K562 (cell line): ENCODE data around the gene BSN. TPM values are rescaled to one million over a fixed set of nuclear protein-coding genes. Genes with fewer than 3 reads are reported as not detected.

ENCODE experiments used
- ATAC-seq: fragments of 200-7000 bp; cut with Tn5 transposase; 3 replicates; pipeline ENCODE4 v1.9.1; 2020; ENCODE audit warnings: moderate library complexity
- BruUV-seq: library from RNA; stranded (reverse); fragments of 400-500 nt; replicated peaks from 2 replicates; lab custom pipeline; 2021; lab: Mats Ljungman, UMichigan
- CTCF ChIA-PET: fragments of 300-600 bp; formaldehyde crosslinking; extraction: SDS; loops from one replicate; lab custom pipeline; 2021; ENCODE audit warnings: low intra/inter-chr PET ratio; lab: Yijun Ruan, JAX
- POLR2A ChIA-PET: fragments of 300-600, 350-650 bp; sonication (Branson Sonifier 250); formaldehyde crosslinking; extraction: SDS; loops from one replicate; lab custom pipeline; 2021; ENCODE audit warnings: antibody characterized with exemption, inconsistent platforms; lab: Yijun Ruan, JAX
- DNase-seq, 4 experiments: peaks; one replicate each; pipeline versions ENCODE4 v3.0.0 to v3.0.0-alpha.2; 2011 to 2018; ENCODE audit warnings: low spot score in 3 of 4, mixed read lengths in 3 of 4; ENCODE audit errors: extremely low read depth in 1 of 4
- FAIRE-seq: peaks from 2 replicates; lab custom pipeline; 2011; peaks lifted over from hg19 to GRCh38; lab: Jason Lieb, UNC
- H2AFZ ChIP-seq: 2 replicates; pipeline ENCODE4 v1.6.0; 2011; ENCODE audit warnings: low read depth, low read length, control low read depth, inconsistent platforms
- H3K27ac ChIP-seq: fragments of 200-600 bp; 3 replicates; pipeline ENCODE4 v1.8.0; 2011; ENCODE audit warnings: low read depth, mild to moderate bottlenecking, control low read depth, inconsistent platforms, low read length, moderate library complexity, mixed read lengths; ENCODE audit errors: extremely low read depth
- H3K27me3 ChIP-seq, 2 experiments: fragments of 300-600 bp in 1 of 2; 2 replicates in 1 of 2; 3 replicates in 1 of 2; pipeline versions ENCODE4 v1.6.0 to v1.8.0; 2011; ENCODE audit warnings: inconsistent platforms in 2 of 2, low read length in 2 of 2, mild to moderate bottlenecking in 1 of 2, mixed read lengths in 1 of 2, moderate library complexity in 1 of 2; ENCODE audit not compliant: control insufficient read depth in 2 of 2, insufficient read depth in 2 of 2
- H3K36me3 ChIP-seq: fragments of 300-600 bp; 3 replicates; pipeline ENCODE4 v1.8.0; 2011; ENCODE audit warnings: mild to moderate bottlenecking, low read length, inconsistent platforms; ENCODE audit not compliant: control insufficient read depth, insufficient read depth
- H3K4me1 ChIP-seq, 2 experiments: fragments of 200-600 bp in 1 of 2; replicated peaks in 1 of 2; 2 replicates in 1 of 2; 3 replicates in 1 of 2; pipeline versions ENCODE4 v1.5.1 to v1.8.0; 2011; ENCODE audit warnings: inconsistent platforms in 2 of 2, low read length in 2 of 2, mild to moderate bottlenecking in 1 of 2, mixed read lengths in 1 of 2, moderate library complexity in 1 of 2; ENCODE audit not compliant: control insufficient read depth in 2 of 2, insufficient read depth in 2 of 2
- H3K4me2 ChIP-seq: 2 replicates; pipeline ENCODE4 v1.6.1; 2011; ENCODE audit warnings: low read length, control low read depth, inconsistent platforms, mixed read lengths; ENCODE audit not compliant: insufficient read depth
- H3K4me3 ChIP-seq: fragments of 200-600 bp; sonication (generic), shearing (Covaris generic); 2 replicates; pipeline ENCODE4 v1.5.1; 2016; ENCODE audit warnings: control low read depth, inconsistent platforms
- H3K79me2 ChIP-seq: fragments of 200-600 bp; 3 replicates; pipeline ENCODE4 v1.8.0; 2011; ENCODE audit warnings: low read length, inconsistent platforms; ENCODE audit not compliant: control insufficient read depth, insufficient read depth
- H3K9ac ChIP-seq, 2 experiments: 2 replicates each; pipeline versions ENCODE4 v1.6.0 to v1.6.1; 2011; ENCODE audit warnings: low read depth in 2 of 2, low read length in 2 of 2, control low read depth in 1 of 2, inconsistent platforms in 1 of 2, mild to moderate bottlenecking in 1 of 2, mixed read lengths in 1 of 2; ENCODE audit not compliant: insufficient read depth in 1 of 2
- H3K9me1 ChIP-seq: one replicate; pipeline ENCODE4 v1.6.0; 2011; ENCODE audit warnings: inconsistent platforms, mild to moderate bottlenecking, low read length, moderate library complexity; ENCODE audit not compliant: control insufficient read depth, insufficient read depth
- H3K9me3 ChIP-seq: replicated peaks from 2 replicates; pipeline ENCODE4 v1.5.1; 2011; ENCODE audit warnings: low read depth, low read length, inconsistent platforms; ENCODE audit not compliant: control insufficient read depth, insufficient read depth
- H4K20me1 ChIP-seq: replicated peaks from 2 replicates; pipeline ENCODE4 v1.6.1; 2011; ENCODE audit warnings: low read length, inconsistent platforms, mixed read lengths; ENCODE audit not compliant: control insufficient read depth, insufficient read depth
- FOXM1 ChIP-seq, 2 experiments: fragments of 450-650 bp in 1 of 2; sonication (generic) in 1 of 2; formaldehyde crosslinking in 1 of 2; IDR thresholded peaks; 2 replicates each; pipeline versions ENCODE4 v1.6.1 to v1.9.0; 2017 to 2022; ENCODE audit warnings: low read depth in 2 of 2, mild to moderate bottlenecking in 2 of 2, missing genetic modification reagents in 1 of 2, moderate library complexity in 1 of 2
- WGBS: fragments of 100-300 bp; shearing (Covaris generic); methylation state at CpG from one replicate; pipeline ENCODE4 v1.1.6; 2016; ENCODE audit warnings: low coverage, mixed read lengths; ENCODE audit not compliant: insufficient coverage; ENCODE audit errors: missing lambda C conversion rate; 5-methylcytosine and 5-hydroxymethylcytosine counted together
- in situ Hi-C: fragments of 300-500 bp; cut with MboI; formaldehyde crosslinking; loops from 4 replicates; pipeline ENCODE4 v1.15.0; 2018; ENCODE audit warnings: inconsistent platforms, mixed read lengths
- intact Hi-C: fragments of 100-400 bp; cut with micrococcal nuclease; formaldehyde crosslinking; loops from 2 replicates; pipeline ENCODE4 v1.14.2; 2022
- polyA plus RNA-seq, 8 experiments: library from polyadenylated mRNA; depleted of rRNA in 4 of 8; stranded (reverse) in 5 of 8; unstranded in 3 of 8; fragments of >200 nt; fragmentation: Nextera tagmentation in 2 of 8; fragmentation: Illumina TruSeq in 1 of 8; extraction: Ambion mirVana in 2 of 8; extraction: Trizol in 1 of 8; gene quantifications; 2 replicates each; pipeline versions ENCODE4 v1.2.1 to v1.2.3, GENCODE V29; 2011 to 2014; ENCODE audit warnings: inconsistent platforms in 1 of 8, missing spikeins in 1 of 8
- total RNA-seq, 7 experiments: library from RNA; depleted of rRNA in 6 of 7; stranded (reverse); fragments of >200 nt in 6 of 7; fragmentation: Illumina TruSeq in 2 of 7; extraction: Trizol in 2 of 7; gene quantifications; 2 replicates each; pipeline versions ENCODE4 v1.2.1 to v1.2.3, GENCODE V29; 2011 to 2021; ENCODE audit warnings: low replicate concordance in 1 of 7
- TF ChIP-seq, protein P1 (sequence below): fragments of 250-450 bp; sonication (Bioruptor Pico); IDR thresholded peaks from 2 replicates; pipeline ENCODE4 v1.5.0; 2021; ENCODE audit warnings: mild to moderate bottlenecking, borderline replicate concordance

BSN gene
- total and polyA plus RNA-seq, 9 of the 15 experiments (the other 6 are each of a cell fraction or from before 2014, with no cell fraction given): 0.03 to 1.5 (median 0.29) TPM

DNA sequence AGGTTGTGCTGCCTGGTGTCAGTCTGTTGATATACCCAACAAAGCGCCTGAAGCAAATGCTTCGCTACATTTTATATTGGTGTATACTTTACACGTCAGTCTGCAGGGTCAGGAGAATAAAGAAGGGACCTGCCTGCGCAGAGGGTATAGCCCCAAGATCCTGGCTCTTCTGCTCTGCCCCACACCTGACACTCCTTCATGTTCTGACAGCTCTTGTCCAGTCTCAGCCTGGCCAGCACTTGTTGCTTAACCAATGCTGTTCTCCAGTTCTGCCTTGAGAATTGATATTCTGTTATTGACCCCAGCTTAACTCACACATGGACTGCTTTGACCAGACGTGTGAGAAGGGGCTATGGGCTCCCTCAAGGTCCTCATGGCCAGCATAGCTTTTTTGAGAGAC is 35.8 kb upstream of the BSN start:
- 83% methylated on average over 5 of the region's 5 CpGs for WGBS
- Histone ChIP-seq H2AFZ (no peak overlapping the region), H3K4me1 (no peaks in the 10 kb centered on the region), H3K27ac (no peak overlapping the region), H3K4me3 (no peak overlapping the region), H4K20me1 (no peaks in the 10 kb centered on the region), H3K9me1 (no peaks in the 10 kb centered on the region), H3K9ac (no peak overlapping the region; a peak in 1 of 4 replicates), H3K9me3 (no peaks in the 10 kb centered on the region), H3K79me2 (no peaks in the 10 kb centered on the region), H3K4me2 (no peak overlapping the region), H3K27me3 (no peaks in the 10 kb centered on the region), H3K36me3 (peaks cover 37% of the 10 kb centered on the region; the same call in 2 of the 3 replicates)
- BruUV-seq: no TSS peak
- intact Hi-C loops: no loop called here
- ChIA-PET CTCF (no interaction called here), POLR2A (interaction anchor here (1.8 kb wide), 1 partner anchor 9 kb away, joined by 9 read pairs; no protein-coding TSS in a partner anchor)
- FAIRE-seq (no peak), DNase-seq (no peak), ATAC-seq (no peak)
- in situ Hi-C loops: no loop called here
- TF ChIP-seq FOXM1 (IDR thresholded peaks at IDR 0.05; ENCODE audit: low read depth) (no peak), FOXM1 (CRISPR knock-in tag; IDR thresholded peaks at IDR 0.05; ENCODE audit: low read depth) (no peak)
- TF ChIP-seq, protein P1, sequence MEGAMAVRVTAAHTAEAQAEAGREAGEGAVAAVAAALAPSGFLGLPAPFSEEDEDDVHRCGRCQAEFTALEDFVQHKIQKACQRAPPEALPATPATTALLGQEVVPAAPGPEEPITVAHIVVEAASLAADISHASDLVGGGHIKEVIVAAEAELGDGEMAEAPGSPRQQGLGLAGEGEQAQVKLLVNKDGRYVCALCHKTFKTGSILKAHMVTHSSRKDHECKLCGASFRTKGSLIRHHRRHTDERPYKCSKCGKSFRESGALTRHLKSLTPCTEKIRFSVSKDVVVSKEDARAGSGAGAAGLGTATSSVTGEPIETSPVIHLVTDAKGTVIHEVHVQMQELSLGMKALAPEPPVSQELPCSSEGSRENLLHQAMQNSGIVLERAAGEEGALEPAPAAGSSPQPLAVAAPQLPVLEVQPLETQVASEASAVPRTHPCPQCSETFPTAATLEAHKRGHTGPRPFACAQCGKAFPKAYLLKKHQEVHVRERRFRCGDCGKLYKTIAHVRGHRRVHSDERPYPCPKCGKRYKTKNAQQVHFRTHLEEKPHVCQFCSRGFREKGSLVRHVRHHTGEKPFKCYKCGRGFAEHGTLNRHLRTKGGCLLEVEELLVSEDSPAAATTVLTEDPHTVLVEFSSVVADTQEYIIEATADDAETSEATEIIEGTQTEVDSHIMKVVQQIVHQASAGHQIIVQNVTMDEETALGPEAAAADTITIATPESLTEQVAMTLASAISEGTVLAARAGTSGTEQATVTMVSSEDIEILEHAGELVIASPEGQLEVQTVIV (CRISPR knock-in tag): no peak
